Measurements from ENCODE around the gene SLC2A5.

- TF ChIP-seq POLR2AphosphoS5 (IDR thresholded peaks at IDR 0.05), result no peak
- TF ChIP-seq CTCF (IDR thresholded peaks at IDR 0.05), result no peak
- no peak for TF ChIP-seq EP300 (IDR thresholded peaks at IDR 0.05)
- TF ChIP-seq POLR2A (IDR thresholded peaks at IDR 0.05), result no peak
Measured at GRCh38 chr1:9081473-9081872, 12.0 kb upstream of the SLC2A5 start.

Measured in gastroesophageal sphincter (tissue), 3 donors.